ENCODE results near the gene PDK2.

PDK2 gene

GRCh38 chr17:50094753-50095619 is at the start of gene PDK2:
Gene PDK2 (plus strand): TSS chr17:50095351. CDS start chr17:50095436, 85 bp downstream.
- Histone ChIP-seq H3K36me3 (replicated peaks) (peaks cover 19% of the 10 kb centered on the region), H3K27ac (no peak within 1 kb of the TSS), H3K4me3 (ENCODE audit: low read depth, low read length) (peak within 1 kb of the TSS; percentile 86), H3K27me3 (replicated peaks) (no peaks in the 10 kb centered on the region)
- TF ChIP-seq, protein P1, sequence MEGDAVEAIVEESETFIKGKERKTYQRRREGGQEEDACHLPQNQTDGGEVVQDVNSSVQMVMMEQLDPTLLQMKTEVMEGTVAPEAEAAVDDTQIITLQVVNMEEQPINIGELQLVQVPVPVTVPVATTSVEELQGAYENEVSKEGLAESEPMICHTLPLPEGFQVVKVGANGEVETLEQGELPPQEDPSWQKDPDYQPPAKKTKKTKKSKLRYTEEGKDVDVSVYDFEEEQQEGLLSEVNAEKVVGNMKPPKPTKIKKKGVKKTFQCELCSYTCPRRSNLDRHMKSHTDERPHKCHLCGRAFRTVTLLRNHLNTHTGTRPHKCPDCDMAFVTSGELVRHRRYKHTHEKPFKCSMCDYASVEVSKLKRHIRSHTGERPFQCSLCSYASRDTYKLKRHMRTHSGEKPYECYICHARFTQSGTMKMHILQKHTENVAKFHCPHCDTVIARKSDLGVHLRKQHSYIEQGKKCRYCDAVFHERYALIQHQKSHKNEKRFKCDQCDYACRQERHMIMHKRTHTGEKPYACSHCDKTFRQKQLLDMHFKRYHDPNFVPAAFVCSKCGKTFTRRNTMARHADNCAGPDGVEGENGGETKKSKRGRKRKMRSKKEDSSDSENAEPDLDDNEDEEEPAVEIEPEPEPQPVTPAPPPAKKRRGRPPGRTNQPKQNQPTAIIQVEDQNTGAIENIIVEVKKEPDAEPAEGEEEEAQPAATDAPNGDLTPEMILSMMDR (IDR thresholded peaks at IDR 0.05; ENCODE audit: low read depth, low read length, missing control alignments), result no peak
- in situ Hi-C loops (cut with HindIII; ENCODE audit: low pct_ligation_motif_present, low sequenced_read_pairs), result no loop called here
- peak; percentile 92 for DNase-seq

DNA sequence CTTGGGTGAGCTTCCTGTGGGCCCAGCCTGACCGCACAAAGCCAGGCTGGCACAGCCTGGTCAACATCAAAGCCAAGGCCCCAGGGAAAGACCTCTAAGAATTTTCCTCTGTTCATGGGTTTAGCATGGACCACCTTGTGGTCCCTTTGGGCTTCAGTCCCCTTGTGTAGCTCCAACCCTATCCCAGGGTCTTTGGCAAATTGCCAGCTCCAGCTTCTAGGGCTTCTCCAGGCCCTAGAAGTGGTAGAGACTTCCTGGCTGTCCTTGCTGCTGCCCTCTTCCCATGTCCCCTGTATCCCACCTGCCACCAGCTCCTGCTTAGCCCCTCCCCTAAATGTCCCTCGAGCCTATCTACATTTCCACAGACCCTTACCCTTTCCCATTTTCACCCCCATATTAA is 49.0 kb upstream of the PDK2 start:
- no peak for DNase-seq
- Histone ChIP-seq H3K27ac (no peak overlapping the region), H3K4me3 (ENCODE audit: low read depth, low read length) (no peak overlapping the region), H3K27me3 (replicated peaks) (no peaks in the 10 kb centered on the region), H3K36me3 (replicated peaks) (no peaks in the 10 kb centered on the region)
- TF ChIP-seq, protein P1 (IDR thresholded peaks at IDR 0.05; ENCODE audit: low read depth, low read length, missing control alignments), result no peak
- in situ Hi-C loops (cut with HindIII; ENCODE audit: low pct_ligation_motif_present, low sequenced_read_pairs), result no loop called here

GRCh38 chr17:50046667-50047066 is 48.5 kb upstream of the PDK2 start:
- in situ Hi-C loops (cut with HindIII; ENCODE audit: low pct_ligation_motif_present, low sequenced_read_pairs), result no loop called here
- no peaks in the 10 kb centered on the region for H3K36me3 ChIP-seq (replicated peaks)
- H3K27ac ChIP-seq, result no peak overlapping the region
- TF ChIP-seq, protein P1 (IDR thresholded peaks at IDR 0.05; ENCODE audit: low read depth, low read length, missing control alignments), result no peak
- H3K4me3 ChIP-seq (ENCODE audit: low read depth, low read length), result no peak overlapping the region
- no peak for DNase-seq
- no peaks in the 10 kb centered on the region for H3K27me3 ChIP-seq (replicated peaks)

- no peak for DNase-seq
- in situ Hi-C loops (cut with HindIII; ENCODE audit: low pct_ligation_motif_present, low sequenced_read_pairs), result no loop called here
Measured at GRCh38 chr17:50047083-50047482, 48.1 kb upstream of the PDK2 start.

DNA sequence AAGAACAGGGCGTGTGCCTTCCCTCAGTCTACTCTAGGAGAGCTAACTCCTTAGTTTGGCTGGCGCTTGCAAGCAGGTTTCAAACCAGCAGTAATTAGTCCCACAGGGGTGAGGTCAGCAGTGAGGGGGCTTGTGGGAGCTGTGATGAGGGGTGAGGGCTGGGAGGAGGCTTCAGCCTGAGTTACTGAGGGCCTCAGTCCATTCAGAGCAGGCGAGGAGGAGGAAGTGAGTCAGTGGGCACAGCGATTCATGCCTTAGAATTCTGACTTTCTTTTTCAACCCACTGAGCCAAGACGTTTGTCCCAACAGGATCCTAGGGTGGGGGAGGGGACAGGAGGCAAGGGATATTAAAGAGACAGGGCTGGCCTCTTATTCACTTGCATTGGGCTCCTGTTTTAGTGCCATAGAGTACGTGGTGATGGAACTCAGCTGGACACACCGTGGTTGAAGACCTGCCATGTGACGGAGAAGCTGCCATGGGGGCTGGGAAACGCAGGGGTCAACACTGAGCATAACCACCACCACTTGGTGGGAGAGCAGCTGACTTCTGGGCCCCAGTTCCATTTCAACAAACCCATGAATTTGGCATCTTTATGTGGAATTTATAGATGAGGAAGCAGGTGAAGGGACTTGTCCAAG is 47.5 kb upstream of the PDK2 start:
- DNase-seq, result peak; percentile 66
- TF ChIP-seq, protein P1 (IDR thresholded peaks at IDR 0.05; ENCODE audit: low read depth, low read length, missing control alignments), result no peak
- H3K36me3 ChIP-seq (replicated peaks), result no peaks in the 10 kb centered on the region
- no peaks in the 10 kb centered on the region for H3K27me3 ChIP-seq (replicated peaks)
- in situ Hi-C loops (cut with HindIII; ENCODE audit: low pct_ligation_motif_present, low sequenced_read_pairs), result no loop called here
- no peak overlapping the region for H3K4me3 ChIP-seq (ENCODE audit: low read depth, low read length)
- H3K27ac ChIP-seq, result peak overlapping the region; percentile 25

More at GRCh38 chr17:50047083-50047482, 48.1 kb upstream of the PDK2 start:
- Histone ChIP-seq H3K36me3 (replicated peaks) (no peaks in the 10 kb centered on the region), H3K4me3 (ENCODE audit: low read depth, low read length) (no peak overlapping the region), H3K27ac (peak overlapping the region; percentile 25), H3K27me3 (replicated peaks) (no peaks in the 10 kb centered on the region)
- TF ChIP-seq, protein P1 (IDR thresholded peaks at IDR 0.05; ENCODE audit: low read depth, low read length, missing control alignments), result no peak
